Mesenchymal stem cell (in vitro differentiated cells and primary cell): ENCODE measurements around the gene DPY19L2. TPM values are rescaled to one million over a fixed set of nuclear protein-coding genes. Genes with fewer than 3 reads are reported as not detected.
"Not testable (repeated sequence)": the region's sequence is repeated elsewhere in the genome, so short reads cannot be mapped to it uniquely, and the experiment has no call there.

Source experiments
- DNase-seq: peaks from one replicate; pipeline ENCODE4 v3.0.0-alpha.2; 2013
- H2AFZ ChIP-seq: one replicate; pipeline ENCODE4 v1.6.1; 2013; ENCODE audit warnings: low read depth, mild to moderate bottlenecking, control low read depth, inconsistent platforms, low read length, moderate library complexity
- H2AK5ac ChIP-seq: 2 replicates; pipeline ENCODE4 v1.6.1; 2013; ENCODE audit warnings: low read length, moderate library complexity, mild to moderate bottlenecking, inconsistent platforms; ENCODE audit not compliant: severe bottlenecking
- H2BK120ac ChIP-seq: one replicate; pipeline ENCODE4 v1.6.1; 2013; ENCODE audit warnings: low read depth, mild to moderate bottlenecking, inconsistent platforms, low read length, moderate library complexity
- H2BK12ac ChIP-seq, 2 experiments: one replicate each; pipeline ENCODE4 v1.6.1; 2013; ENCODE audit warnings: inconsistent platforms in 2 of 2, low read length in 2 of 2, mild to moderate bottlenecking in 2 of 2, moderate library complexity in 2 of 2, control low read depth in 1 of 2
- H2BK15ac ChIP-seq: one replicate; pipeline ENCODE4 v1.6.1; 2013; ENCODE audit warnings: mild to moderate bottlenecking, low read depth, inconsistent platforms; ENCODE audit not compliant: poor library complexity, severe bottlenecking
- H2BK5ac ChIP-seq: 2 replicates; pipeline ENCODE4 v1.6.1; 2013; ENCODE audit warnings: low read depth, mild to moderate bottlenecking, low read length, control low read depth, inconsistent platforms; ENCODE audit not compliant: poor library complexity, severe bottlenecking
- H3K14ac ChIP-seq, 2 experiments: one replicate each; pipeline ENCODE4 v1.6.1; 2013; ENCODE audit warnings: inconsistent platforms in 2 of 2, low read length in 2 of 2, control low read depth in 1 of 2, mild to moderate bottlenecking in 1 of 2, moderate library complexity in 1 of 2
- H3K18ac ChIP-seq, 2 experiments: one replicate each; pipeline ENCODE4 v1.6.1; 2013; ENCODE audit warnings: inconsistent platforms in 2 of 2, low read length in 2 of 2, control low read depth in 1 of 2, low read depth in 1 of 2, mild to moderate bottlenecking in 1 of 2
- H3K23ac ChIP-seq, 2 experiments: one replicate each; pipeline ENCODE4 v1.6.1; 2013; ENCODE audit warnings: inconsistent platforms in 2 of 2, low read length in 2 of 2, mild to moderate bottlenecking in 2 of 2, moderate library complexity in 2 of 2, control low read depth in 1 of 2
- H3K27ac ChIP-seq: 2 replicates; pipeline ENCODE4 v1.5.1; 2013; ENCODE audit warnings: mild to moderate bottlenecking, moderate library complexity, low read length, control low read depth, inconsistent platforms; ENCODE audit not compliant: poor library complexity, severe bottlenecking
- H3K27me3 ChIP-seq, 2 experiments: 2 replicates each; pipeline versions ENCODE4 v1.6.1 to v1.7.0; 2013; ENCODE audit warnings: low read length in 2 of 2, mild to moderate bottlenecking in 2 of 2, moderate library complexity in 2 of 2, control low read depth in 1 of 2, inconsistent platforms in 1 of 2; ENCODE audit not compliant: control insufficient read depth in 1 of 2, insufficient read depth in 1 of 2
- H3K36me3 ChIP-seq, 2 experiments: 2 replicates each; pipeline versions ENCODE4 v1.6.1 to v1.7.0; 2013; ENCODE audit warnings: low read length in 2 of 2, control low read depth in 1 of 2, inconsistent platforms in 1 of 2, low read depth in 1 of 2, mild to moderate bottlenecking in 1 of 2; ENCODE audit not compliant: insufficient read depth in 2 of 2, control insufficient read depth in 1 of 2
- H3K4ac ChIP-seq, 2 experiments: one replicate each; pipeline ENCODE4 v1.6.1; 2013; ENCODE audit warnings: inconsistent platforms in 2 of 2, low read length in 2 of 2, mild to moderate bottlenecking in 2 of 2, moderate library complexity in 2 of 2, control low read depth in 1 of 2, low read depth in 1 of 2
- H3K4me1 ChIP-seq: 2 replicates; pipeline ENCODE4 v1.6.1; 2013; ENCODE audit warnings: low read depth, low read length, control low read depth; ENCODE audit not compliant: control insufficient read depth, insufficient read depth
- H3K4me2 ChIP-seq: 2 replicates; pipeline ENCODE4 v1.6.1; 2013; ENCODE audit warnings: low read length, mild to moderate bottlenecking, inconsistent platforms; ENCODE audit not compliant: poor library complexity, severe bottlenecking
- H3K4me3 ChIP-seq, 2 experiments: 2 replicates each; pipeline versions ENCODE4 v1.5.1 to v1.7.0; 2013; ENCODE audit warnings: low read length in 2 of 2, mild to moderate bottlenecking in 2 of 2, control low read depth in 1 of 2, low read depth in 1 of 2; ENCODE audit not compliant: insufficient read depth in 1 of 2
- H3K79me1 ChIP-seq: replicated peaks from 2 replicates; pipeline ENCODE4 v1.6.1; 2013; ENCODE audit warnings: mild to moderate bottlenecking, control low read depth, low read length, inconsistent platforms; ENCODE audit not compliant: poor library complexity, severe bottlenecking
- H3K9ac ChIP-seq: 2 replicates; pipeline ENCODE4 v1.7.0; 2013; ENCODE audit warnings: mild to moderate bottlenecking, low read length, moderate library complexity
- H3K9me3 ChIP-seq: 2 replicates; pipeline ENCODE4 v1.7.0; 2013; ENCODE audit warnings: mild to moderate bottlenecking, low read length; ENCODE audit not compliant: control insufficient read depth
- H4K8ac ChIP-seq: one replicate; pipeline ENCODE4 v1.6.1; 2013; ENCODE audit warnings: inconsistent platforms, mild to moderate bottlenecking, low read length, moderate library complexity
- H4K91ac ChIP-seq: one replicate; pipeline ENCODE4 v1.6.1; 2013; ENCODE audit warnings: mild to moderate bottlenecking, low read length, inconsistent platforms
- WGBS: methylation state at CpG from one replicate; pipeline ENCODE4 v1.1.7; 2013; ENCODE audit warnings: mixed read lengths; 5-methylcytosine and 5-hydroxymethylcytosine counted together
- polyA plus RNA-seq, 2 experiments: library from polyadenylated mRNA; stranded (reverse); fragments of 200-250 nt; gene quantifications; one replicate each; pipeline ENCODE4 v1.2.3, GENCODE V29; 2013

DPY19L2 gene
- 0.11 TPM for polyA plus RNA-seq (2013, experiment 1 of 2)
- polyA plus RNA-seq (2013, experiment 2 of 2) = 0.27 TPM

DNA sequence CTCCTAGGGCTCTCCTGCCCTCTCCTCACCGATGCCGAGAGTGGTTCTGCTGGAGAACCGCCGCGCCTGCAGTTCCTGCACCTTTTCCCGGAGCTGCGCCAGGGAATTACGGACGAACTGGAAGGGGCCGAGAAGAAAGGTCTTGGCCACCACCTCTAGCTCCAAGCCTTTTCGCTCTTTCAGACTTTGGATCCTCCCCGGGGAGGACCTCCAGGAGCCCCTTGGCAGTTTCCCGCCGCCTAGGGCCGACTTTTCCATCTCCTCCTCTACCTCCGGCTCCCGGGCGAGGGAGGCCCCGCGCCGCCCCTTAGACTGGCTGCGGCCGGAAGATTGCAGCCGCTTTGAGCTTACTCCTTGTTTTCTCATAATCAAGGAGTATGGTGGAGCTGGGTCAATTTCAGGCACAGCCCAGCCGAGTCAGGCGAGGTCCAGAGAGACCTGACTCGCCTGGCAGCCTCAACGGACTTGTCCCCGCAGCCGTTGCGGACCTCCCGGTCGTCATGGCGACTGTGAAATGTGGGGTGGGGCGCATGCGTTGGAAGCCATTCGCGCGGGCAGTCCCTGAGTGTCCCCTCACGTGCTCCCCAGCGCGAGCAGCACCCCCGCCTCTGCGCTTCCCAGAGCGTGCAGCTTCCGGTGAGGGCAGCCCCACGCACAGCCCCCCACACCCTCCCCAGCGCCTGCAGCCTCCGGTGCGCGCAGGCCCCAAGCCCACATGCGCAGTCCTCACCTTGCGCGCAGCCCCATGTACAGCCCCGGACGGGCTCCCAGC is at the start of gene DPY19L2:
DPY19L2 (minus strand) TSS at position 466 of the 772 bp plus-strand sequence; CDS start at position 366, 100 bp downstream.
- DNase-seq = peak; percentile 60
- 1% methylated on average over 36 of the region's 56 CpGs for WGBS
- H2BK15ac ChIP-seq = no peak within 1 kb of the TSS
- peak within 1 kb of the TSS in 1 of 2 experiments; percentile 1 for H3K18ac ChIP-seq
- H3K27ac ChIP-seq = peak within 1 kb of the TSS; percentile 68
- H4K91ac ChIP-seq = no peak within 1 kb of the TSS
- H2AK5ac ChIP-seq = no peak within 1 kb of the TSS
- peaks cover 2% of the 10 kb centered on the region for H3K4me1 ChIP-seq
- no peak within 1 kb of the TSS for H3K23ac ChIP-seq
- no peaks in the 10 kb centered on the region for H3K36me3 ChIP-seq
- no peak within 1 kb of the TSS for H2BK120ac ChIP-seq
- no peak within 1 kb of the TSS for H2BK5ac ChIP-seq
- peak within 1 kb of the TSS; percentile 0 for H2AFZ ChIP-seq
- H3K14ac ChIP-seq = no peak within 1 kb of the TSS
- H3K27me3 ChIP-seq = peaks cover 0 to 8% of the 10 kb centered on the region in 2 experiments
- peak within 1 kb of the TSS; percentile 67 to 84 for H3K4me3 ChIP-seq
- H3K9ac ChIP-seq = peak within 1 kb of the TSS; percentile 86
- H3K79me1 ChIP-seq = no peaks in the 10 kb centered on the region
- H4K8ac ChIP-seq = peak within 1 kb of the TSS; percentile 64
- peak within 1 kb of the TSS; percentile 64 for H3K4me2 ChIP-seq
- H3K4ac ChIP-seq = no peak within 1 kb of the TSS
- no peak within 1 kb of the TSS for H2BK12ac ChIP-seq
- no peaks in the 10 kb centered on the region for H3K9me3 ChIP-seq

DNA sequence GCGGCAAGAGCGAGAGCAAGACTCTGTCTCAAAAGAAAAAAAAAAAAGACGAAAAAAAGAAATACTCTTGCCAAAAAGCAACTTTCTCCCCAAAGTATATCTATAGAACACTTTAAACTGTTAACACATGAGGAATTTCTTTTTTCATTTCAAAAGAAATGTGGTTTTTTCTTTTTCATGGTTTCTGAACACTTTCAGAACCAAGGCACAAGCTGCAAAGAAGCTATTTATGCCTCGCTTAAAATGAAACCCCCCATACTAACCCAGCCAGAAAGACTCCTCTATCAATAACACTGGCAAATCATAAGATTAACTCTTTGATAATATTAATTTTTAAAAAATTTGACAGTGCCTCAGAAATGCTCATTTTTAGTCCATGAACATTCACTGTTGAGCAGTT is 48.6 kb upstream of the DPY19L2 start:
- not testable (repeated sequence) for H3K27ac ChIP-seq, H3K36me3 ChIP-seq, H3K4me3 ChIP-seq, H2AFZ ChIP-seq, H2AK5ac ChIP-seq, H2BK12ac ChIP-seq, H4K91ac ChIP-seq, H3K79me1 ChIP-seq, H3K4me1 ChIP-seq, H3K23ac ChIP-seq, H3K4ac ChIP-seq, H3K27me3 ChIP-seq, H2BK5ac ChIP-seq, H2BK120ac ChIP-seq, H4K8ac ChIP-seq, H3K4me2 ChIP-seq, H3K18ac ChIP-seq, DNase-seq, H3K9ac ChIP-seq, H3K9me3 ChIP-seq, H3K14ac ChIP-seq, H2BK15ac ChIP-seq
- WGBS = 100% methylated on average over 1 of the region's 4 CpGs

DNA sequence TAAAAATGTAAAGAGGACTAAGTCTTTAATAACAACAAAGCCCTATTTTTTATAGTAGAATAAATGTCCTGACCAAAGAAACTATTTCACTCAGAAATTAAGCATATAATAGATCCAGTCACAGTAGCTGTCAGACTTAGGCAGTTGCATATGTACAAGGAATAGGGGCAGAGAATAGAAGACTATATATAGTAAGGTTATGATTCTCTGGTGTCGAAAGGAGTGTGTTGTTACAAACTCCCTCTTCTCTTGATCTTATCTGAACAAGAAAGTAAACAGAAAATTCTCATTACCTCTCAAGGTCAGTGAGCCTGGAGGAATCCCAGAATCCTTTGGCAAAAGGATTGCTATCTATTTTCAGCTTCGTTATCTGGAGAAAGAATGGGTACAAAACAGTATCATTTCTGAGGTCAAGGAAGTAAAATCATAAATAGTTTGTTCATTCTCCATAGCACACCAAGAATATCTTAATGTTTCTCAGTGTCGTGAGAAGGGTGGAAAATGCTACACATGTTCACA is 46.9 kb upstream of the DPY19L2 start:
- not testable (repeated sequence) for H2AFZ ChIP-seq, H4K91ac ChIP-seq, H3K9me3 ChIP-seq, H2AK5ac ChIP-seq, H2BK5ac ChIP-seq, H3K36me3 ChIP-seq, H3K14ac ChIP-seq, H3K4me2 ChIP-seq, H2BK12ac ChIP-seq, DNase-seq, H3K4me3 ChIP-seq, H3K9ac ChIP-seq, H3K27ac ChIP-seq, H3K4me1 ChIP-seq, H4K8ac ChIP-seq, H3K27me3 ChIP-seq, H2BK120ac ChIP-seq, H3K79me1 ChIP-seq, H3K18ac ChIP-seq, H3K23ac ChIP-seq, H3K4ac ChIP-seq, H2BK15ac ChIP-seq
- no CpG with 5 or more reads among the region's 3 CpGs for WGBS

DNA sequence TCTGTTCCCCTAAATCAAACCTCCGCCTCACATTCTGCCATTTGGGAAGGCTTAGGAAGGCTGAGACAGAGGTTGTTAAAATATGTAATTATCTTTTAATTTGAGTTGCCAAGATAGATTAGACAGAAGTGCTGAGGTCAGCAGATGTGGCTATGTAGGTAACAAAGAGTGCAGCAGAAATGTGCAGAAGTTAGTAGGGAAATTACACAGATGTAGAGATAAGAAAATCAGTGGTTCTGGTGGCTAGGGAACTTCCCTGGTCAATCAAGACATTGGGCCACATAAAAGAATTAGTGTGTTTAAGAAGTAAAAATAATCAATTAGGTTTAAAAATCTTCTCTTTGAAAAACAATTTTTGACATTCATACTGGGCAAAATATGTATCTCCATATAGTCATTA is 46.1 kb upstream of the DPY19L2 start:
- not testable (repeated sequence) for DNase-seq, H3K4me2 ChIP-seq, H3K18ac ChIP-seq, H3K23ac ChIP-seq, H3K4me1 ChIP-seq, H4K91ac ChIP-seq, H2BK12ac ChIP-seq, H3K9ac ChIP-seq, H3K27ac ChIP-seq, H3K14ac ChIP-seq, H2BK5ac ChIP-seq, H4K8ac ChIP-seq, H3K4ac ChIP-seq, H2BK120ac ChIP-seq, H2AFZ ChIP-seq, H3K79me1 ChIP-seq, H3K36me3 ChIP-seq, H3K9me3 ChIP-seq, H3K27me3 ChIP-seq, H2AK5ac ChIP-seq, H2BK15ac ChIP-seq, H3K4me3 ChIP-seq
- 91% methylated on average over 1 of the region's 1 CpG for WGBS
